ENCODE data around the gene TEX10. TPM values are rescaled to one million over a fixed set of nuclear protein-coding genes. Genes with fewer than 3 reads are reported as not detected.

Gene TEX10
- total RNA-seq, 2 experiments from 2014 or later, result 9.3 to 10.1 TPM

- TF ChIP-seq CTCF (IDR thresholded peaks at IDR 0.05), result no peak
- DNase-seq (peak in 11 of 14 experiments; percentile 2 to 38 (median 6)), ATAC-seq (ENCODE audit: poor library complexity) (peak; percentile 22)
- Mint-ChIP-seq H3K27me3 (no peaks in the 10 kb centered on the region), H3K4me1 (ENCODE audit: low read depth) (peaks cover 59% of the 10 kb centered on the region), H3K27ac (peak overlapping the region; percentile 60), H3K36me3 (ENCODE audit: low read depth) (peaks cover 16% of the 10 kb centered on the region), H3K9me3 (peaks cover 2% of the 10 kb centered on the region), H3K4me3 (peak overlapping the region; percentile 89)
- intact Hi-C loops (cut with DNase I, micrococcal nuclease), result loop anchor here (2.0 to 10.0 kb wide), 6 partner anchors 75 to 1130 kb away; partner anchors contain the start of genes MSANTD3 (in 2 of the 2), ALG2 (in 1 of the 2), ERP44 (in 1 of the 2) and INVS (in 1 of the 2)
- Histone ChIP-seq H3K36me3 (ENCODE audit: insufficient read depth, low read length) (no peaks in the 10 kb centered on the region), H3K27ac (ENCODE audit: low read depth in 1 of 2, low read length in 2 of 2) (peak overlapping the region in 1 of 2 donors; percentile 60), H3K4me3 (ENCODE audit: low read length) (peak overlapping the region; percentile 85), H3K9me3 (ENCODE audit: control insufficient read depth in 1 of 2, insufficient read depth in 1 of 2, low read length in 2 of 2) (no peaks in the 10 kb centered on the region), H3K27me3 (ENCODE audit: control insufficient read depth in 1 of 2, insufficient read depth in 2 of 2, low read length in 2 of 2) (no peaks in the 10 kb centered on the region), H3K4me1 (ENCODE audit: insufficient read depth, low read length) (peaks cover 21% of the 10 kb centered on the region)
- CTCF ChIA-PET, result interaction anchor here (1.4 kb wide), 1 partner anchor 86 kb away, joined by 6 read pairs; no protein-coding TSS in a partner anchor
- POLR2A ChIA-PET, result interaction anchor here (0.5 to 2.6 kb wide), 13 partner anchors 9 to 1131 kb away, joined by 3 to 17 read pairs (median 4); partner anchors contain the start of genes MSANTD3 and NR4A3
Observed at GRCh38 chr9:100352201-100352726, 478 bp downstream of the TEX10 start.

GRCh38 chr9:100351508-100351907 is 1.2 kb downstream of the TEX10 start:
- POLR2A ChIA-PET, result interaction anchor here (1.0 to 2.6 kb wide), 6 partner anchors 8 to 530 kb away, joined by 3 to 17 read pairs (median 10); partner anchors contain the start of gene NR4A3
- Mint-ChIP-seq H3K36me3 (ENCODE audit: low read depth) (peaks cover 22% of the 10 kb centered on the region), H3K9me3 (peaks cover 2% of the 10 kb centered on the region), H3K4me3 (peak overlapping the region; percentile 87), H3K27me3 (no peaks in the 10 kb centered on the region), H3K4me1 (ENCODE audit: low read depth) (peaks cover 67% of the 10 kb centered on the region), H3K27ac (peak overlapping the region; percentile 60)
- Histone ChIP-seq H3K4me3 (ENCODE audit: low read length) (peak overlapping the region; percentile 85), H3K9me3 (ENCODE audit: control insufficient read depth in 1 of 2, insufficient read depth in 1 of 2, low read length in 2 of 2) (no peaks in the 10 kb centered on the region), H3K36me3 (ENCODE audit: insufficient read depth, low read length) (peaks cover 6% of the 10 kb centered on the region), H3K4me1 (ENCODE audit: insufficient read depth, low read length) (peaks cover 21% of the 10 kb centered on the region), H3K27ac (ENCODE audit: low read depth in 1 of 2, low read length in 2 of 2) (no peak overlapping the region), H3K27me3 (ENCODE audit: control insufficient read depth in 1 of 2, insufficient read depth in 2 of 2, low read length in 2 of 2) (no peaks in the 10 kb centered on the region)
- ATAC-seq (ENCODE audit: poor library complexity) (no peak), DNase-seq (no peak)
- CTCF ChIA-PET, result interaction anchor here (0.7 to 1.4 kb wide), 3 partner anchors 19 to 86 kb away, joined by 4 to 6 read pairs (median 4); no protein-coding TSS in a partner anchor
- intact Hi-C loops (cut with DNase I, micrococcal nuclease), result loop anchor here (5.0 to 10.0 kb wide), 5 partner anchors 76 to 1129 kb away; partner anchors contain the start of genes MSANTD3 (in 2 of the 2), ALG2 (in 1 of the 2), MRPL50 (in 1 of the 2) and NR4A3 (in 1 of the 2)
- TF ChIP-seq CTCF (IDR thresholded peaks at IDR 0.05), result no peak

GRCh38 chr9:100350188-100350587 is 2.6 kb downstream of the TEX10 start:
- Histone ChIP-seq H3K9me3 (ENCODE audit: control insufficient read depth in 1 of 2, insufficient read depth in 1 of 2, low read length in 2 of 2) (no peaks in the 10 kb centered on the region), H3K27me3 (ENCODE audit: control insufficient read depth in 1 of 2, insufficient read depth in 2 of 2, low read length in 2 of 2) (no peaks in the 10 kb centered on the region), H3K27ac (ENCODE audit: low read depth in 1 of 2, low read length in 2 of 2) (no peak overlapping the region), H3K36me3 (ENCODE audit: insufficient read depth, low read length) (peaks cover 16% of the 10 kb centered on the region), H3K4me1 (ENCODE audit: insufficient read depth, low read length) (peaks cover 21% of the 10 kb centered on the region), H3K4me3 (ENCODE audit: low read length) (no peak overlapping the region)
- Mint-ChIP-seq H3K36me3 (ENCODE audit: low read depth) (peaks cover 35% of the 10 kb centered on the region), H3K9me3 (peaks cover 2% of the 10 kb centered on the region), H3K27me3 (no peaks in the 10 kb centered on the region), H3K4me3 (peak overlapping the region; percentile 87), H3K4me1 (ENCODE audit: low read depth) (peaks cover 74% of the 10 kb centered on the region), H3K27ac (no peak overlapping the region)
- TF ChIP-seq CTCF (IDR thresholded peaks at IDR 0.05), result no peak
- DNase-seq (no peak), ATAC-seq (ENCODE audit: poor library complexity) (no peak)
- CTCF ChIA-PET, result interaction anchor here (1.0 kb wide), 1 partner anchor 26 kb away, joined by 4 read pairs; no protein-coding TSS in a partner anchor
- POLR2A ChIA-PET, result interaction anchor here (0.5 to 1.4 kb wide), 3 partner anchors 13 to 531 kb away, joined by 3 to 5 read pairs (median 4); no protein-coding TSS in a partner anchor
- intact Hi-C loops (cut with DNase I, micrococcal nuclease), result loop anchor here (5.0 to 10.0 kb wide), 5 partner anchors 77 to 1128 kb away; partner anchors contain the start of genes MSANTD3 (in 2 of the 2), ALG2 (in 1 of the 2), MRPL50 (in 1 of the 2) and NR4A3 (in 1 of the 2)

Measured in CD4-positive, alpha-beta T cell (primary cell).